ENCODE measurements around the gene ALAD.

DNA sequence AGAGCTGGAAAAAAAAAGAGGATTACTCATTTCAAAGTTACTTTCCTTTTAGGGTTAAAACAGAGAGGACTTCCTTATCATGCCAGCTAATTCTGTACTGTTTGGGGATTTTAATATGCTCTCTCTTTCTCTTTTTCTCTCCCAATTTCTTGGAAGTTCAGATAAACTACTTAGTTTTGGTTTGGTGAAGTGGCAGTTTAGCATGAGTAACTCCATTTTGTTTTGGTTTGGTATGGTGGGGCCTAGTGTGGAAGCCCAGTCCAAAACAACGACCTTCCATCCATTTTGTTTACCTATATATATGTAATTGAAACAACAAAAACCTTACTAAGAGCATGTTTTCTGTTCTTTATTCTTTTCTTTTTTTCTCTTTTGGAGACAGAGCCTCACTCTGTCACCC, 55.4 kb downstream of the ALAD start:
- TF ChIP-seq POLR2A (IDR thresholded peaks at IDR 0.05; ENCODE audit: low read length) = no peak
- no peak for TF ChIP-seq GATA1 (IDR thresholded peaks at IDR 0.05; ENCODE audit: low read depth, low read length)
